DND-41 (cell line): ENCODE results near the gene WFS1.

Experiments used
- ATAC-seq: fragments of 200-7000 bp; cut with Tn5 transposase; 3 replicates; pipeline ENCODE4 v1.9.1; 2021; ENCODE audit warnings: low read depth; ENCODE audit not compliant: insufficient read depth
- DNase-seq: peaks from one replicate; pipeline ENCODE4 v3.0.0-alpha.2; 2020
- H2AFZ ChIP-seq: 2 replicates; pipeline ENCODE4 v1.6.0; 2012; ENCODE audit warnings: low read depth, low read length
- H3K27ac ChIP-seq: 2 replicates; pipeline ENCODE4 v1.5.1; 2012; ENCODE audit warnings: low read length, inconsistent platforms
- H3K27me3 ChIP-seq: fragments of 200-600 bp; sonication (generic); 2 replicates; pipeline ENCODE4 v1.6.0; 2012; ENCODE audit warnings: low read length, mild to moderate bottlenecking, inconsistent platforms; ENCODE audit not compliant: insufficient read depth, poor library complexity
- H3K36me3 ChIP-seq: 2 replicates; pipeline ENCODE4 v1.5.1; 2012; ENCODE audit warnings: low read length, inconsistent platforms; ENCODE audit not compliant: insufficient read depth
- H3K4me1 ChIP-seq: 2 replicates; pipeline ENCODE4 v1.5.1; 2012; ENCODE audit warnings: mild to moderate bottlenecking, low read length; ENCODE audit not compliant: insufficient read depth
- H3K4me2 ChIP-seq: 2 replicates; pipeline ENCODE4 v1.6.0; 2012; ENCODE audit warnings: mild to moderate bottlenecking, moderate library complexity, low read length, inconsistent platforms; ENCODE audit not compliant: insufficient read depth
- H3K4me3 ChIP-seq, 2 experiments: fragments of 200-600 bp in 1 of 2; shearing (Covaris generic) in 1 of 2; 2 replicates each; pipeline ENCODE4 v1.5.1; 2012 to 2016; ENCODE audit warnings: inconsistent platforms in 2 of 2, low read length in 2 of 2, mild to moderate bottlenecking in 2 of 2, low read depth in 1 of 2, moderate library complexity in 1 of 2
- H3K79me2 ChIP-seq: 2 replicates; pipeline ENCODE4 v1.6.0; 2012; ENCODE audit warnings: low read length, inconsistent platforms; ENCODE audit not compliant: insufficient read depth
- H3K9ac ChIP-seq: 2 replicates; pipeline ENCODE4 v1.6.0; 2012; ENCODE audit warnings: low read depth, mild to moderate bottlenecking, inconsistent platforms, low read length, moderate library complexity
- H3K9me3 ChIP-seq: 2 replicates; pipeline ENCODE4 v1.5.1; 2012; ENCODE audit warnings: low read length, moderate library complexity, mild to moderate bottlenecking, inconsistent platforms; ENCODE audit not compliant: insufficient read depth, severe bottlenecking
- H4K20me1 ChIP-seq: 2 replicates; pipeline ENCODE4 v1.6.0; 2012; ENCODE audit warnings: low read length; ENCODE audit not compliant: insufficient read depth
- EZH2 ChIP-seq: IDR thresholded peaks from 3 replicates; pipeline ENCODE4 v1.6.1; 2012; ENCODE audit warnings: borderline replicate concordance, low read depth, mild to moderate bottlenecking, moderate library complexity, low read length, inconsistent platforms; ENCODE audit not compliant: severe bottlenecking
- TF ChIP-seq, protein P1 (sequence below): IDR thresholded peaks from 2 replicates; pipeline ENCODE4 v1.5.1; 2012; ENCODE audit warnings: borderline replicate concordance, low read length, moderate library complexity, mild to moderate bottlenecking; ENCODE audit not compliant: poor library complexity, severe bottlenecking; ENCODE audit errors: extremely low read depth

WFS1 gene

DNA sequence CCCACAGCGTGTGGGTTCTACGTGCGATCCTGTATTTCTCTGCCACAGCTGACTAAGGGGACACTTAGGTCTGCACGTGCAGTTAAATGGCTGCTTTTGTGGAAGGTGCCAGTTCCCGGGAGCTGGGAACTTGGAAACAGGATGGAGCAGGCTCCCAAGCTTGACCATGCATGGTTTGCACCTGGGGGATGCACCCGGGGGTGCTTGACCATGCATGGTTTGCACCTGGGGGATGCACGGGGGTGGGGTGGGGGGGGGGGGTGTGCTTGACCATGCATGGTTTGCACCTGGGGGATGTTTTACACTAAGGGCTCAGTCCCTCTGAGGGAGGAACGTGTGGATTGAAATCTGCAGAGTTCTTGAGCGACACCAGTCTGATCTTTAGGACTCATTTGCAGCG, 5.7 kb downstream of the WFS1 start:
- no peak overlapping the region for H2AFZ ChIP-seq
- no peak overlapping the region for H3K4me3 ChIP-seq
- H3K79me2 ChIP-seq, result no peaks in the 10 kb centered on the region
- no peak overlapping the region for H3K4me2 ChIP-seq
- no peak overlapping the region for H3K27ac ChIP-seq
- peaks cover 6% of the 10 kb centered on the region; the same call in 1 of the 2 replicates for H4K20me1 ChIP-seq
- H3K4me1 ChIP-seq, result no peaks in the 10 kb centered on the region
- DNase-seq (no peak), ATAC-seq (no peak)
- no peak overlapping the region for H3K9ac ChIP-seq
- TF ChIP-seq, protein P1, sequence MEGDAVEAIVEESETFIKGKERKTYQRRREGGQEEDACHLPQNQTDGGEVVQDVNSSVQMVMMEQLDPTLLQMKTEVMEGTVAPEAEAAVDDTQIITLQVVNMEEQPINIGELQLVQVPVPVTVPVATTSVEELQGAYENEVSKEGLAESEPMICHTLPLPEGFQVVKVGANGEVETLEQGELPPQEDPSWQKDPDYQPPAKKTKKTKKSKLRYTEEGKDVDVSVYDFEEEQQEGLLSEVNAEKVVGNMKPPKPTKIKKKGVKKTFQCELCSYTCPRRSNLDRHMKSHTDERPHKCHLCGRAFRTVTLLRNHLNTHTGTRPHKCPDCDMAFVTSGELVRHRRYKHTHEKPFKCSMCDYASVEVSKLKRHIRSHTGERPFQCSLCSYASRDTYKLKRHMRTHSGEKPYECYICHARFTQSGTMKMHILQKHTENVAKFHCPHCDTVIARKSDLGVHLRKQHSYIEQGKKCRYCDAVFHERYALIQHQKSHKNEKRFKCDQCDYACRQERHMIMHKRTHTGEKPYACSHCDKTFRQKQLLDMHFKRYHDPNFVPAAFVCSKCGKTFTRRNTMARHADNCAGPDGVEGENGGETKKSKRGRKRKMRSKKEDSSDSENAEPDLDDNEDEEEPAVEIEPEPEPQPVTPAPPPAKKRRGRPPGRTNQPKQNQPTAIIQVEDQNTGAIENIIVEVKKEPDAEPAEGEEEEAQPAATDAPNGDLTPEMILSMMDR, result no peak
- TF ChIP-seq EZH2, result no peak
- no peaks in the 10 kb centered on the region for H3K27me3 ChIP-seq
- no peaks in the 10 kb centered on the region for H3K36me3 ChIP-seq
- H3K9me3 ChIP-seq, result no peaks in the 10 kb centered on the region

DNA sequence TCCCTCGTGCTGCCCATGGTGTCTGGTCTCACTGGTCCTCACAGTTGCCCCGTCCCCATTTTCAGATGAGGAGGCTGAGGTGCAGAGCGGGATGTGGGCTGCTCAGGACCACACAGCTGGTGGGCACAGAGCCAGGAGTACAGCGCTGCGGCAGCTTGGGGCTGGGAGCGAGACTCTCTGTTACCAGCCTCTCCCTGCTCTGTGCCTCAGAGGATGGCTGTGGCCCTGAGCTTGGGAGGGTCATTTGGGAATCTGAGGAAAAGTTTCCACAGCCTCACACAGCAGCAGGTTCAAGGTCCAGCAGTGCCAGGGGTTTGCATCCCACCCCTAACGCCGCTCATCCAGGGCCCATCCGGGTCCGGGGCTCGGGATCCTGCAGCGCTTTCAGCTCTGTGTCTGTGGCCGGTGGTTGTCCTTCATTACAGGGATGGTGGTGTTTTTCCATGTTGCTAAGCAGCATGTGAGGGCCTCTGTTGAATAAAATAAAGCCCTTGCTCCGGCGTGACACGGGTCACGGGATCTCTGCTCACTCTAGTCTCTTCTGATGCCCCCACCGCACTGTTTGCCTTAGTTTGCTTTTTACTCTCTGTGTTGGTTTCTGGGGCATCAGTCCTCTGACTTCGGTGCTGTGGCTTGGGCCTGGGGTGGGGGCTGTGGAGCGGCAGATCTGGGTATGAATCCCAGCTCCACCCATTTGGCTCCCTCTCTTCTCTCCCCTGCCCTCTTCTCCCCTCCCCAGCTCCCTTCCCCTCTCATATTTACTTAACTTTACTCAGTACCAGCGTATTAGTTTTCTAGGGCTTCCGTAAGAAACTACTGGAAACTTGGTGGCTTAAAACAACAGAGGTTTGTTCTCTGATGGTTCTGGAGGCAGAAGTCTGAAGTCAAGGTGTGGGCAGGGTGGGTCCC, 6.5 kb downstream of the WFS1 start:
- no peak overlapping the region for H2AFZ ChIP-seq
- no peak overlapping the region for H3K4me2 ChIP-seq
- no peak for DNase-seq
- H3K27me3 ChIP-seq, result no peaks in the 10 kb centered on the region
- H3K9ac ChIP-seq, result no peak overlapping the region
- H3K36me3 ChIP-seq, result no peaks in the 10 kb centered on the region
- no peaks in the 10 kb centered on the region for H3K79me2 ChIP-seq
- no peak overlapping the region for H3K27ac ChIP-seq
- H3K9me3 ChIP-seq, result no peaks in the 10 kb centered on the region
- no peak overlapping the region for H3K4me3 ChIP-seq
- ATAC-seq, result no peak
- H4K20me1 ChIP-seq, result peaks cover 6% of the 10 kb centered on the region; the same call in 1 of the 2 replicates
- no peaks in the 10 kb centered on the region for H3K4me1 ChIP-seq
- TF ChIP-seq, protein P1, result no peak

GRCh38 chr4:6277139-6277802, 7.6 kb downstream of the WFS1 start:
- Histone ChIP-seq H3K27ac (no peak overlapping the region), H3K4me1 (no peaks in the 10 kb centered on the region), H3K27me3 (no peaks in the 10 kb centered on the region), H3K9ac (no peak overlapping the region), H3K4me2 (no peak overlapping the region), H3K4me3 (no peak overlapping the region), H2AFZ (no peak overlapping the region), H4K20me1 (peaks cover 8% of the 10 kb centered on the region; the same call in 1 of the 2 replicates), H3K9me3 (no peaks in the 10 kb centered on the region), H3K36me3 (no peaks in the 10 kb centered on the region), H3K79me2 (no peaks in the 10 kb centered on the region)
- ATAC-seq, result no peak
- no peak for DNase-seq
- TF ChIP-seq, protein P1, result no peak
- no peak for TF ChIP-seq EZH2
